ENCODE data around the gene DYNC1LI2.
"Not testable (repeated sequence)": the region's sequence is repeated elsewhere in the genome, so short reads cannot be mapped to it uniquely, and the experiment has no call there.

The DYNC1LI2 gene

GRCh38 chr16:66751303-66751991 is at the start of gene DYNC1LI2:
DYNC1LI2 (minus strand) TSS chr16:66751609; CDS start chr16:66751591, 18 bp downstream.
- peak; percentile 65 for DNase-seq (ENCODE audit: low spot score)

- no peak for DNase-seq (ENCODE audit: low spot score)
Measured at GRCh38 chr16:66800856-66801255, 49.4 kb upstream of the DYNC1LI2 start.

GRCh38 chr16:66798161-66798560 is 46.8 kb upstream of the DYNC1LI2 start:
- DNase-seq (ENCODE audit: low spot score): no peak

GRCh38 chr16:66793984-66794383 is 42.6 kb upstream of the DYNC1LI2 start:
- not testable (repeated sequence) for DNase-seq (ENCODE audit: low spot score)

- no peak for DNase-seq (ENCODE audit: low spot score)
Measured at GRCh38 chr16:66790130-66790733, 38.8 kb upstream of the DYNC1LI2 start.

GRCh38 chr16:66787427-66787826 is 36.0 kb upstream of the DYNC1LI2 start:
- no peak for DNase-seq (ENCODE audit: low spot score)

- DNase-seq (ENCODE audit: low spot score): no peak
Measured at GRCh38 chr16:66786551-66786950, 35.1 kb upstream of the DYNC1LI2 start.

- DNase-seq (ENCODE audit: low spot score): no peak
Measured at GRCh38 chr16:66776457-66776856, 25.0 kb upstream of the DYNC1LI2 start.

GRCh38 chr16:66774981-66775380 is 23.6 kb upstream of the DYNC1LI2 start:
- no peak for DNase-seq (ENCODE audit: low spot score)

- no peak for DNase-seq (ENCODE audit: low spot score)
Measured at GRCh38 chr16:66758086-66758485, 6.7 kb upstream of the DYNC1LI2 start.

GRCh38 chr16:66754819-66755218 is 3.4 kb upstream of the DYNC1LI2 start:
- no peak for DNase-seq (ENCODE audit: low spot score)

- no peak for DNase-seq (ENCODE audit: low spot score)
Measured at GRCh38 chr16:66754211-66754610, 2.8 kb upstream of the DYNC1LI2 start.

- no peak for DNase-seq (ENCODE audit: low spot score)
Measured at GRCh38 chr16:66752958-66753357, 1.5 kb upstream of the DYNC1LI2 start.

- DNase-seq (ENCODE audit: low spot score): peak; percentile 17
Measured at GRCh38 chr16:66752379-66752778, 970 bp upstream of the DYNC1LI2 start.

- DNase-seq (ENCODE audit: low spot score): no peak
Measured at GRCh38 chr16:66751992-66752322, 548 bp upstream of the DYNC1LI2 start.

GRCh38 chr16:66751053-66751302 is 431 bp downstream of the DYNC1LI2 start:
- no peak for DNase-seq (ENCODE audit: low spot score)

GRCh38 chr16:66750279-66751052 is 943 bp downstream of the DYNC1LI2 start:
- DNase-seq (ENCODE audit: low spot score): no peak

GRCh38 chr16:66746682-66747081 is 4.7 kb downstream of the DYNC1LI2 start:
- no peak for DNase-seq (ENCODE audit: low spot score)

- no peak for DNase-seq (ENCODE audit: low spot score)
Measured at GRCh38 chr16:66746048-66746447, 5.4 kb downstream of the DYNC1LI2 start.

- peak; percentile 23 for DNase-seq (ENCODE audit: low spot score)
Measured at GRCh38 chr16:66741950-66742808, 9.2 kb downstream of the DYNC1LI2 start.

- DNase-seq (ENCODE audit: low spot score): peak; percentile 97
Measured at GRCh38 chr16:66741169-66741900, 10.1 kb downstream of the DYNC1LI2 start.

- no peak for DNase-seq (ENCODE audit: low spot score)
Measured at GRCh38 chr16:66740533-66740932, 10.9 kb downstream of the DYNC1LI2 start.

Data from cerebellar cortex (tissue), 1 donor.